Left renal cortex interstitium (tissue), 4 donors: Measurements from ENCODE around the gene TMEM147. TPM values are rescaled to one million over a fixed set of nuclear protein-coding genes. Genes with fewer than 3 reads are reported as not detected.

Experiments used
- DNase-seq, 4 donors: peaks; one replicate each; pipeline ENCODE4 v3.0.0-alpha.2; 2013; ENCODE audit warnings: low read depth in 4 of 4, low spot score in 2 of 4, missing footprints in 1 of 4
- polyA plus RNA-seq, 4 donors: library from polyadenylated mRNA; unstranded; fragments of 120-200 nt; gene quantifications; one replicate each; pipeline ENCODE4 v1.2.1, GENCODE V29; 2013; ENCODE audit not compliant: insufficient read length in 4 of 4

TMEM147 gene, protein sequence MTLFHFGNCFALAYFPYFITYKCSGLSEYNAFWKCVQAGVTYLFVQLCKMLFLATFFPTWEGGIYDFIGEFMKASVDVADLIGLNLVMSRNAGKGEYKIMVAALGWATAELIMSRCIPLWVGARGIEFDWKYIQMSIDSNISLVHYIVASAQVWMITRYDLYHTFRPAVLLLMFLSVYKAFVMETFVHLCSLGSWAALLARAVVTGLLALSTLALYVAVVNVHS
- polyA plus RNA-seq: 100 to 1,000 TPM in 2 of 4 donors, 10 to 100 TPM in 2; 80.6 to 113 (median 93.9) TPM

DNA sequence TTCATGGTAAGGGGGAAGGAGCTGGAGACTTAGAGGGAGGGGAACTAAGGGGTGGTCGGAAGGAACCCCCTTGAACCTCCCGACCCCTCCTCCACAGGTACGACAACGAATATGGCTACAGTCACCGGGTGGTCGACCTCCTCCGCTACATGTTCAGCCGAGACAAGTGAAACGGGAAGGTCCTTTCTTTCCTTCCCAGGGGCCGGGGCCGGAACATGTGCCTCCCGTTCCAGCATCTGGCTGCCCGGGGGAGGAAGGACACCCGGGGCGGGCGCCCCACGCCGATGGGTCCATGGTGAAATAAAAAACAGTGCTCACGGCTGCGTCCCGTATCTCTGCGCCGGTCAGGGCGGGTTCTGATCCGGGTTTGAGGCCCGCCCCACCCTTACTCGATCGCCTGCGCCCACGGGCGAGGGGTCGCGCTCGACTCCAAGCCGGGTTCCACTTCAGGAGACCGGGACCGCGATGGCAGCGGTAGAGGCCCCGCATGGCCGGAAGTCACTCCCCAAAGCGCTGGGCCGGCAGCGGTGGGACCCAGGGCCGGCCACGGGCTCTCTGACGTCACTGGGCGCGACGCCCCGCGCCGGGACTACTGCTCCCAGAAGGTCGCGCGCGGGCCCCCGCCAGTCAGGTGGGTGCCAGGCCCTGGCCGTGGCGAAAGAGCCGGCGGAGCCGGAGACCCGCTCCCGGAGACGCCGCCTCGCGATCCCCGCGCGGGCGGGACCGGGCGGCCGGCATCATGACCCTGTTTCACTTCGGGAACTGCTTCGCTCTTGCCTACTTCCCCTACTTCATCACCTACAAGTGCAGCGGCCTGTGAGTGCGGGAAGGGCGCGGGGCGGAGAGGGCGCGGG, at the start of gene TMEM147:
TSS of gene TMEM147 (plus strand) at position 626 of the 854 bp plus-strand sequence. CDS start at position 740, 114 bp downstream.
- peak; percentile 39 to 86 (median 78) for DNase-seq

DNA sequence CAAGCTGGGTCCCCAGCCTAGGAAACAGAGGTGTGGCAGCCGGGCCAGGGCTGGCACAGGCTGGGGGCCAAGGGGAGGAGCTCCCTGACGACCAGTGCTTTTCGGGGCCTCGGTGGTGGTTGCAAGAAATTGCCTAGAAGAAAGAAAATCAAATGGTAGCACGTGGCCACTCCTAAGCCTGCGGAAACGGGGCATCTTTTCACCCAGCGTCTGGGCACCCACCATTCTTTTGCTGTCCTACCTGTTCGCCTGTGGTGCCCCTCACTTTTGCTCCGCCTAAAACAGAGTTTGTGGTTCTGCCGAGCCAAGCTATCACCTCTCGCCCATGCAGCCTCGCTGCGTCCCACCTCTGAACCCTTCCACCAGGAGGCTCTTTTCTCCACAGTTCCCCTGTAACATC, 48.0 kb upstream of the TMEM147 start:
- DNase-seq: no peak

DNA sequence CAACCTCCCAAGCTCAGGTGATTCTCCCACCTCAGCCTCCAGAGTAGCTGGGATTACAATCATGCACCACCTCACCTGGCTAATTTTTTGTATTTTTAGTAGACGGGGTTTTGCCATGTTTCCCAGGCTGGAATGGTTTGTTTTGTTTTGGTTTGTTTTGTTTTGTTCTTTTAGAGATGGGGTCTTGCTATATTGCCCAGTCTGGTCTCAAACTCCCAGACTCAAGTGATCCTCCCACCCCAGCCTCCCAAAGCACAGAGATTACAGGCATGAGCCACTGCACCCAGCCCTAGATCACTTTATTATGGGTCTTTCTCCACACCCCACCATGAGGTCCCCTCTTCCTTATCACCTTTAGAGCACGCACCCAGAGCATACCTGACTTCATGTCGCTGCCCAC, 47.2 kb upstream of the TMEM147 start:
- DNase-seq: no peak

DNA sequence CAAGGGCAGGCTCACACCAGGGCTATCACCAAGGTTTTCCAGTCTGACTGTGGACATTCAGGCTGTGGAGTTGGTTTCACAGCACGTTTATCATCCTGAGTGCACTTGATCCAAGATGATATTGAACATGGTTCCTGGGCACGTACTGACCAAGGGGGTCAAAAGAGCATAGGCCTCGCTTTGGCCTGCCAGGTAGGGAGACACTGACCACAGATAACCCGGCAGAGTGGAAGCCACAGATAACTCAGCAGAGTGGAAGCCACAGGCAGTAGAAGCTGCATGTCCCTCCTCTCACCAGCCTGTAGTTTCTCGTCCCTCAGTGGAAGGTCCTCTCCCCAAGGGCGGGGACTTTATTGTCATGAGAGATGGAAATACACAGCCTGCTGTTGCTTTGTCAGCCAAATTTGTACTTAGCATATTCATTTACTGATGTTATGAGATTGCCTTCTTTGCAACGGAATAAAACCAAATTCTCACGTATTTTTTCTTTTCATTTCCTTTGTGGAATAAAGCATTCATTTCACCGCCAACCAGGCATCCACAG, 46.4 kb upstream of the TMEM147 start:
- DNase-seq: no peak

DNA sequence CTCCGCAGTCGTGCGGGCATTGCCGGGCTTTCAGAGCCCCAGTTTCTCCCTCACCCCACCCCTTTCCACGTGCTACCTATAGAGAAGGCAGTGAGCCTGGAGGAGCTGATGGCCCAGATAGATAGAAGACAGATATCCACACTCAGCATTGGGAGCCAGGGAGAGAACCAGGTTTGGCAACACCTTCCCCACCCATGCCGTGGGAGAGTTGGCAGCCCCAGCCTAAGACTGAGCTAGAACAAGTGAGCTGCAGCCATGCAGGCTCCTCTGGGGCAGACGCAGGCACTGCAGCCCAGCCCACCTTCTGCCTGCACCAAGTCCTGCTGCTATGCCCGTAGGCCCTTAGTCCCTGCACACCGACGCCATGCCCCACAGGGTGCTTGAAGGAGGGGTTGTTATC, 44.8 kb upstream of the TMEM147 start:
- DNase-seq: no peak

DNA sequence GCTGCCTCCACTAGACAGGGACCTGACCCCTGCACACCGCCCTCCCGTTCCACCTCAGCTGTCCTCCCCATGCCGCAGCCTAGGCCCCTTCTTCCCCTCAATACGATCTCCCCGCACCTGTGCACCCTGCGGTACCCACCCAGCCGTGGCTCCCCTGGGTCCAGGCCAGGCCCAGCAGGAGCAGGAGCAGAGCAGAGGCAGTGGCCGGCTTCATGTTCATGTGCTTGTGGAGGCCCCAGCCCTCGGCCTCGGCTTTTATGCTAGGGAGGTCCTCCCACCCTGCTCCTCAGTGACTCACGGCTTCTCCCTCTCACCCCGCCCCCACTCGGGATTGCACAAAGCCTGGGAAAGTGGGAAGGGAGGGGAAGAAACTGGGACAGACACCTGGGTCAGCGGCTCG, 43.7 kb upstream of the TMEM147 start:
- DNase-seq: no peak

DNA sequence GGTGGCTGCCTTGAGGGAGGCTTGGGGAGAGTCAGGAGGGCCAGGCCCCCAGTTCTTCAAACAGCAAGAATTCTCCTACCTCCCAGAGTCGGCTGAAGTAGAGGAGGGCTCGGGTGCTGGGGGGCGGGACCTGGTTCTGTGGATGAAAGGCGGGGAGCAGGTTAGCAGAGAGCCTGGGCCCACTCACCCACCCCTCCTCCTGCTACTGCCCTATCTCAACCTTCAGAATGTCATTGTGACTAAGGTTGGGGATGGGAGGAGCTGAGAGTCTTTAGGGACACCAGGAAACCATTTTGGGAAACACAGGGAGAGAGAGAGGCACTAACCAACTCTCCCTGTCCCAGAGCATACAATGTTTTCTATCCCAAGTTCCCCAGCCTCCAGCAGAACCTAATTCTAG, 42.7 kb upstream of the TMEM147 start:
- no peak for DNase-seq

DNA sequence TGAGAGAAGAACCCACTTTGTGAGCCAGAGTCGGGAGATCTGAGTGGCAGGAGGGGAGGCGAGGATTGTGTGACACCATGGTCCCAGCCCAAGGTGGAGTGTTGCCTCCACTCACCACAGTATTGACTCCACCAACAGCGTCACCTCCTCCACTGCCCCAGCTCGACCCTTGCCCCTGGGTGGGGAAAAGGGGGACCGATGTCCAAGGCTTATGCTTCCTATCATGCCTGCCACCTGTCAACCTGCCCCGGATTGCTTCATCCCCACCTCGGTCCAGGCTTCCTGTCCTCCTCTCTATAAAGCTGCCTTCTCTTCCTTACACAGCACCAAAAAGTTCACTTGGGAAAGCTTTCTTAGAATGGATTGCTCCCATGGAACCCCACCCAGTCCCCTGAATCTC, 39.4 kb upstream of the TMEM147 start:
- no peak for DNase-seq

DNA sequence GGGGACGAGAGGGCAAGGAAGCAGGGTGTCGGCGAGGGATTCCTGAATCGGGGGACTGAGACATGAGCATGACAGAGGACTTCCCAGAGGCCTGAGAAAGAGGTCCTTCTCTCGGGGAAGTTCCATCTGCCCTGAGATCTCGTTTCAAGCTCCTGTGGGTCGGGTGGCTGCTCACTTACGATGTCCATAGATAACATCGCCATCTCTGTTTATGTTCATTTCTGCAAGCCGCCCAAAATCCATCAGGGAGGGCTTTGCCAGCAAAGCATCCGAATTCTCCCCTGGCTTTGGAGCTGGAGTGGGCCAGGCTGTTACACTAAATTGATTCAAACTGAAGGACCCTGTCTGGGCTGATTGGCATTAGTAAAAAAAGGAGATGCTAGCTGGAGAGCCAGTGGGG, 37.9 kb upstream of the TMEM147 start:
- no peak for DNase-seq

DNA sequence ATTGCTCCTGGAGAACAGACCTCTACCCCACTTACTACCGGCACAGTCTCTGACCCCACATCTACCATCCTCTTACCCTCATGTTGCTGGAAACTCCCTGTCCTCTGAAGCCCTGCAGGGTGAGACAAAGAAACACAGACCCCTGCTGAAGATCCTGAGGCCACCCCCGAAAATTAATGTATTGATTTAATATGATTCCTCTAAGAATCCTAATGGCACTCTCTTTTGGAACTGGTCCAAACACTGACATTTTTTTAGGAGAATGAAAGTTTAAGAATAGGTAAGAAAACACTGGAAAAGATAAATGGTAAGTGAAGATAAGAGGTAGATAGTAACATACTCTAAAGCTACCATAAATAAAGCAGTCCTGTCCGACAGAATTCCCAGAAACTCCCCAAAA, 37.3 kb upstream of the TMEM147 start:
- no peak for DNase-seq

DNA sequence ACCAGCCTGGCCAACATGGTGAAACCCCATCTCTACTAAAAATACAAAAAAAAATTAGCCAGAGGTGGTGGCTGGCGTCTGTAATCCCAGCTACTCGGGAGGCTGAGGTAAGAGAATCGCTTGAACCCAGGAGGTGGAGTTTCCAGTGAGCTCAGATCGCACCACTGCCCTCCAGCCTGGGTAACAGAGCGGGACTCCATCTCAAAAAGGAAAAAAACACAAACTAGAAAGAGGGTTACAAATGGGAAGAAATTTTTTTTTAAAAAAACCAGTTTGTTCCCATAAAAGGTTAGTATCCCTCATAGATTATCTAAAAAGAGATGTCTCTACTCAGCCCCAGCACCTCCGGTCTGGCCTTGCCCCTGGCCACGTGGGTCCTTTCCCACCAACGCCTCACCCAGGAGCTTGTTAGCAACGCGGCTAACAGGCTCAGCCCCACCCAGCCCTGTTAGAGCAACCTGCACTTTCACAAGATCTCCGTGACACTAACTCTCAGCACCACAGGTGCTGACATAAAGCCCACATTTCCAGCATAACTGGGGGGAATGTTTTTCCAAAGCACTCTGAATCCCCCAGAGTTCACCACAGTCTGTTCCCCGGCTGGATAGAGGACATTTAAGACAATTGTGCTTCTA, 36.3 kb upstream of the TMEM147 start:
- DNase-seq: no peak

DNA sequence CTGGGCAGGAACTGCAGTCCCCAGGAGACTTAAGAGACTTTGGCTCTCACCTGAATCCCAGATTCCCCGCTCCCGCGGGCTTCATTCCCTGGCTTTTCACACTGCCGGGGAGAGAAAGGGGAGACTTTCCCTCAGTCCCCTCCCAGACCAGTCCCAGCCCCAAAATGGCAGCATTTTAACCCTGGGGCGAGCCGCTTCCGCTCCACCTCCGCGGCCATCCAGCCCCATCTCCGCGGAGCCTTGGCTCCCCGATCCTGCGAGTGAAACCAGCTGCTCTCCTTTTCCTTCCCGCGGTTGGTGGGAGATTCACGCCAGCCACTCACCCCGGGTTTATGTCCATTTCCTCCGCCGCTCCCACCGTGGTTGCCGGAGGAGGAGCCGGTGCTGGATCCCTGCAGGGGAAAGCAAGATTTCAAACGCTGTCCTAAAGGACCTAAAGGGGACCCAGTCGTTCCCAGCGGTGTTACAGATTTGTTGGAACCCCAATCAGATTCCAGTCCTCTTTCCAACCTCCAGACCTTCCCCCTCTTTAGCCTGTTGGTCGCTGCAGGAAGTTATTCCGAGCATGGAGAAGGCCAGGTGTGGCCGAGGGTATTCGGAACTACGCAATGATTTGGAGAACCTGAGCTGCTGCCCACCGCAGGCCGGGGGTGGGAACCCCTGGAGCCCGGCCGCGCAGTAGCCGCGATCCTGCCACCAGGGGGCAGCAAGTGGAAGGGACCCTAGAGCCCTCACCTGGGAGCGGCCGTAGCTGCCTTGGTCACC, 35.4 kb upstream of the TMEM147 start:
- DNase-seq: peak; percentile 66 to 84 (median 73)

DNA sequence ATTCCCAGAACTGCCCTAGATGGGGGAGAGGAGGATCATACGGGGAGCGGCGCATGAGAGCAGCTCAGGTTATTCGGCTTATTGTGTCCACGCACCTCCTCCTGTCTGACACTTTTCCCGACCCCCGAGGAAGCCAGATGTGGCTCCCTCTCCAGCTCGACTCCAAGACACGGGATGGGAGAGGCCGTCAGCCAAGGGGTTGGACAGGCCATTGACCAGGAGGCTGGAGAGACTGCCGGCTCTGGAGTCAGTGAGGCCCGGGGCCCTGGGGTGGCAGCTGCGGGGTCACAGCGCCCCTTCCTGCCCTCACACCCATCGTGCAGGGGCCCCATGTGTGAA, 34.8 kb upstream of the TMEM147 start:
- no peak for DNase-seq

DNA sequence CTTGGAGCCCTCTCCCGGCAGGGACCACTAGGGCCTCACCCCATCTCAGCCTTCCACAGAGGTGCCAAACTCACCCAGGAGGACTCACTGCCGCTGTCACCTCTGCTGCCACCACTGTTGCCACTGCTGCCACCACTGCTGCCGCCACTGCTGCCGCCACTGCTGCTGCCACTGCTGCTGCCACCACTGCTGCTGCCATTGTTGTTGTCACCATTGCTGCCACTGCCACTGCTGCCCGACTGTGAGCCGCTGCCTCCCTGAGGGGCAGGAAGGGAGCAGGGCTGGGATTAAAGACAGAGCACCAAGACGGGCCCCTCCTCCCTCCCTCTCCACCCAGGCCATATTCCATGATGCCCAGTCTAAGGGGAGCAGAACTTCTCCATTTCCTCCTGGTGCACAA, 34.1 kb upstream of the TMEM147 start:
- DNase-seq: no peak

DNA sequence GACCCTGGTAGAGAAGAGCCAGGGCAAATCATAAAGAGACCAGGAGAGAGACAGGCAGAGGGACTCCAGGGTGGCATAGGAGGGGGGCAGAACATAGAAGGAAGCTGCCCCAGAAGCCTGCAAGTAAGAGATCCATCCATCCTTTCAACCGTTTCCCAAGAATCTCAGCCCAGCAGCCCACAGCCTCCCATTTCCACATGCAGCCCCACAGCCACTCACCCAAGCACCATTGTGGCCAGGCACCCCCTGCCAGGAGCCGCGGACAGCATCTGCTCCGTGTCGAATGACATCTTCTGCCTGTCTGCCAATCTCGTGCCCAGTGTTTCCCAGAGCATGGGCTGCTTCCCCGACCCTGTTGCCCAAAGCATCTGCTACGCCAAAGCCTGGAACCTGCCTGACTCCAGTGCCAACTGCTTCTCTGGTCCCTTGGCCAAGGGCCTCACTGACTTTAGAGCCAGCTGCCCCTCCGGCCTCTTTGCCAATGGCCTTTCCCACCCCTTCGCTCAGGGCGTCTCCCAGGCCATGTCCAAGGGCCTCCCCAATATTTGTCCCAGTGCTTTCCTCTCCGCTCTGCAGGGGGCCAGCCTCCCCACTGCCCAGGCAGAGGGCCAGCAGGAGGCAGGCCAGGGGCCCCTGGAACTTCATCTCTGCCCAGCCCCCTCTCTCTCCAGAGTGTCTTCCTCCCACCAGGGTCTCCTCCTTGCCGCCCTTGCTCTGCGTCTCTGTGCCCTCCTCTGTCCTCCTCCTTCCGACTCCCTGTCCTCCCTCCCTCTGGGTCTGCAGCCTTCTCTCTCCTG, 32.4 kb upstream of the TMEM147 start:
- DNase-seq: no peak

DNA sequence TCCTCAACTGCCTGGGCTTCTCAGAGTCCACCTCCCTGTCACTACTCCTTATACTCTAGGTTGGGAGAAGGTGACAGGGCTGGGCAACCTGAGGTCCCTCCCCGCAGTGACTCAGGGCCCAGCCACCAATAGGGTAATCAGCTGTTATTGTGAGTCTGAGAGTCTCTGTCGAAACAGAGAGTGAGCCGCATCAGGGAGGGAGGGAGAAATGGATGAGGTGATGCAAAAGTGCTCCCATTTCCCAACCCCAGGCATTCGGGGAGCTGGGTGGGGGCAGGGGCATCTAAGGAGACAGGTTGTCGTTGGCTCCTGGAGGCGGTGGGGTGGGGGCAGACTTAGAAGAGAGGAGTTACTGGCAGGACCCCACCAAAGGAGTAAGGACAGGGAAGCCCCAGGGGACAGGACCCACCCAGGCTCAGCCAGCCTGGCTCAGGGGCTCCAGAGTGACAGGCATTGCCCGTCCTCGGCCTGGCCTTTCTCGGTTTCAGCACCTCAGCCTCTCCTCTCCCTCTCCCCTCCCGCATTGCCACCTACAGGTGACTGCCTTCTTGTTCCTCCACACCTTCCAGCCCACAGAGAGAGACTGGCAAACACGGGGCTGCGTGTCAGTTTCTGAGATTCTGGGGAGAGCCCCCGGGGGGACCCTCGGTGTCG, 31.7 kb upstream of the TMEM147 start, which contains the start of gene DMKN:
TSS of gene DMKN (minus strand) at position 22 of the 654 bp plus-strand sequence. CDS start 174 bp downstream, outside the sequence.
- no peak for DNase-seq

DNA sequence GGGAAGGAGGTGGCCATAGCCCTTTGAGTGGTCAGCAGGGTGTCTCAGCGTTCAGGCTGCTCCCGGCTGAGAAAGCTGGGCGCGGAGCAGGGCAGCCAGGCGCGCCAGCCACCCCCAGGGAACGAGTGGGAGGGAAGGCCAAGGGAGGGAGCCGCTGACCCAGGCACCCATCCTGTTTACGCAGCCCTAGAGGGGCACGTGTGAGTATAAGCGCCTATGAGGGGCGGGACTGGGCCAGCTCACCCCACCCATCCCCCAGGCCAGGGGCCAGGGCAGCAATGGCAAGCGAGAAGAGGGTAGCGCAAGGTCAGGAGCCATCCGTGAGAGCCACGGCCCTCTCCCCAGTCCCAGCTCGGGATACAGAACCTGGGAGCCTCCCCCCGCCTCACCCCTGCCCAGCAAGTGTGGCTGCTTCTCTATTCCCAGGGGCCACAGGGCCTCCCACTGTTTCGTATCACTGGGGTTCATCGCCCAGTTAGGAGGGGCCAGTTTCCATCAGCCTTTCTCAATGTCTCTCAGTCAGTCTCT, 31.1 kb upstream of the TMEM147 start:
- DNase-seq: no peak

DNA sequence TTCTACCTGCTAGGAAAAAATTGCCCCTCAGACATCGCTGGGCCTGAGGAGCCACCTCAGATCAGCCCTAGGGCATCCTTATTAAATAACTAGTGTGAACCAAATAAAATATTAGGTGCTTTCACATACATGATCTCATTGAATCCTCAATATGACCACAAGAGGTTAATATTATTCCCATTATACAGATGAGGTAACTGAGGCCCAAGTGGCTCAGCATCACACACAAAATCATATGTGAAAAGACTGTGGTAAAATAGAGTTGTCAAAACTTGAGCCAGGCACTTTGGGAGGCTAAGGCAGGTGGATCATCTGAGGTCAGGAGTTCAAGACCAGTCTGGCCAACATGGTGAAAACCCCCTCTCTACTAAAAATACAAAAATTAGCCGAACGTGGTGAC, 29.1 kb upstream of the TMEM147 start:
- no peak for DNase-seq

DNA sequence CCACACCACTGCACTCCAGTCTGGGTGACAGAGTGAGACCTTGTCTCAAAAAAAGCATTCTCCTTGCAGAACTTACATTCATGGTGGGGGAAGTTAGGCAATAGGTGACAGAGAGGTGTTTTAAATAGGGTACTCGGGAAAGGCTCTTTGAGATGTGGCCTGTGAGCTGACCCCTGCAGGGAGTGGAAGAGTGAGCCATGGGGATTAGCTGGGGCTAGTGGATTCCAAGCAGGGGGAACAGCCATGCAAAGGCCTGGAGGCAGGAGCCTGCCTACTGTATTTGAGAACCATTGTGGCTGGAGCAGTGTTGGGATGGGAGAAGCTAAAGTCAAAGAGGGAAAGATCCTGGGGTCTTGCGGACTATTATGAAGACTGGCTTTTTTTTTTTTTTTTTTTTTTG, 28.1 kb upstream of the TMEM147 start:
- DNase-seq: no peak
